Subcutaneous adipose tissue (tissue), 4 donors: ENCODE measurements around the gene TPPP2. TPM values are rescaled to one million over a fixed set of nuclear protein-coding genes. Genes with fewer than 3 reads are reported as not detected.

Source experiments
- CTCF ChIP-seq: fragments of 450-650 bp; IDR thresholded peaks from one replicate; pipeline ENCODE4 v1.5.1; 2016; ENCODE audit warnings: low read depth, mild to moderate bottlenecking, control low read depth, antibody characterized with exemption, moderate library complexity
- total RNA-seq, 4 donors: library from RNA; depleted of rRNA; stranded (reverse); fragments of >200 nt; gene quantifications; one replicate each; pipeline ENCODE4 v1.1.0, GENCODE V29; 2016

The TPPP2 gene
- total RNA-seq, 4 donors from 2014 or later, result not detected

GRCh38 chr14:21078726-21079125 lies 48.7 kb downstream of the TPPP2 start:
- TF ChIP-seq CTCF, result no peak

- no peak for TF ChIP-seq CTCF
Observed at GRCh38 chr14:21081521-21082142, 51.6 kb downstream of the TPPP2 start.

Other genes with a start within 250 kb of the TPPP2 start
- gene RNASE6, start 248.9 kb upstream of the TPPP2 start, total RNA-seq, result 100 to 1,000 TPM in 1 of 4 donors, 10 to 100 TPM in 3; 12.2 to 120 (median 66.5) TPM
- 1,000 to 10,000 TPM in 2 of 4 donors, 100 to 1,000 TPM in 2; 568 to 1,425 (median 983) TPM for gene RNASE1, start 227.4 kb upstream of the TPPP2 start, total RNA-seq
- not detected for gene RNASE3, start 138.8 kb upstream of the TPPP2 start, total RNA-seq
- 1 to 10 TPM; 1.1 to 9.0 (median 6.2) TPM for gene RNASE2, start 74.7 kb upstream of the TPPP2 start, total RNA-seq
- 10 to 100 TPM; 66.9 to 85.8 (median 71.2) TPM for gene METTL17, start 40.2 kb upstream of the TPPP2 start, total RNA-seq
- gene SLC39A2, start 30.9 kb upstream of the TPPP2 start, total RNA-seq, result not detected
- gene NDRG2, start 5.2 kb upstream of the TPPP2 start, total RNA-seq, result 100 to 1,000 TPM; 125 to 293 (median 215) TPM
- gene RNASE13, start 4.6 kb downstream of the TPPP2 start, total RNA-seq, result not detected
- not detected for gene RNASE7, start 12.1 kb downstream of the TPPP2 start, total RNA-seq
- gene RNASE8, start 27.6 kb downstream of the TPPP2 start, total RNA-seq, result not detected
- gene ARHGEF40, start 40.1 kb downstream of the TPPP2 start, total RNA-seq, result 100 to 1,000 TPM in 1 of 4 donors, 10 to 100 TPM in 3; 32.3 to 109 (median 46.9) TPM
- 10 to 100 TPM; 15.2 to 54.1 (median 38.4) TPM for gene ZNF219, start 68.4 kb downstream of the TPPP2 start, total RNA-seq
- 1 to 10 TPM in 1 of 4 donors, under 1 TPM in 1, not detected in 2; 0.44 to 1.8 TPM for gene TMEM253, start 70.8 kb downstream of the TPPP2 start, total RNA-seq
- not detected for gene OR5AU1, start 125.8 kb downstream of the TPPP2 start, total RNA-seq
- 100 to 1,000 TPM; 298 to 466 (median 406) TPM for gene HNRNPC, start 239.2 kb downstream of the TPPP2 start, total RNA-seq
- gene RPGRIP1, start 249.9 kb downstream of the TPPP2 start, total RNA-seq, result under 1 TPM in 3 of 4 donors, not detected in 1; 0.16 to 0.68 (median 0.22) TPM